ENCODE results near the gene ACTA2. TPM values are rescaled to one million over a fixed set of nuclear protein-coding genes. Genes with fewer than 3 reads are reported as not detected.
A peak's percentile ranks its signal among the peaks of the same experiment; 100 is the strongest.

The ACTA2 gene
- total RNA-seq, 2 experiments from 2014 or later: 12.9 to 15.0 TPM

DNA sequence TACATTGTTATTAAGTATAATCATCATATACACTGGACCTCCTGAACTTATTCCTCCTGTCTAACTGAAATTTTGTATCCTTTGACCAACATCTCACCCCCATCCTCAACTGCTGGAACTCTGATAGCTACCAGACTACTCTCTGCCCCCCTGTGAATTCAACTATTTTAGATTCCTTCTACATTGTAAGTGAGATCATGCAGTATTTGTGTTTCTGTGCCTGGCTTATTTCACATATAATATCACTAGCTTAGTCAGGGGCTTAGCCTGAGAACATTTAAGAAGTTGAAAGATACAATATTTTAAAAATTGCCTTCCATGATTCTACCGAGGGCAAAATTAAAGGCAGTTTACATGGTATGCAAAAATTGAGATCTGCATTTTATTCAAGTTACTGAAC, 45.7 kb downstream of the ACTA2 start:
- Mint-ChIP-seq H3K4me3 (no peak overlapping the region), H3K4me1 (ENCODE audit: low read depth) (peaks cover 7% of the 10 kb centered on the region), H3K27ac (no peak overlapping the region), H3K36me3 (ENCODE audit: low read depth) (peaks cover 77% of the 10 kb centered on the region), H3K27me3 (ENCODE audit: low read depth) (no peaks in the 10 kb centered on the region), H3K9me3 (ENCODE audit: insufficient read depth) (no peaks in the 10 kb centered on the region)
- POLR2A ChIA-PET: interaction anchor here (0.8 to 1.9 kb wide), 3 partner anchors 12 to 28 kb away, joined by 3 to 4 read pairs (median 4); no protein-coding TSS in a partner anchor
- CTCF ChIA-PET: interaction anchor here (0.7 to 4.1 kb wide), 5 partner anchors 27 to 179 kb away, joined by 3 to 22 read pairs (median 3); partner anchors contain the start of gene FAS
- DNase-seq (no peak), ATAC-seq (no peak)

DNA sequence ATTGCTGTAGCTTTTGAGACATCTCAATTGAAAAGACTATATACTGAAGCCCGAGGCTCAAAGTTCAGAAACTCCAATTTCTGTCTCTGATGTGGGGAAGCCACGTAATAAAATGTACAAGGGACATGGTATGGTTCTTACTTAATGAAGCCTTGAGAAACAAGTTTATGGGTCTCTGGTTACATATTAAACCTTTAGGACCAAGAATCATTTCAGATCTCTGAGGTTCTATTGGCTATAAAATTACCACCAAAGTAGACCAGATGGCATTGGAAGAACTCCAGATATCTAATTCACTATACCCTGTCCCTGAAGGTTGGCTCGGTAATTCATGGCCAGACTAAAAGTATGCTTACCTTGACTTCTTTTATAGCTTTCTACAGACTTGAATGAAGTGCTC, 48.9 kb downstream of the ACTA2 start:
- no peaks in the 10 kb centered on the region for H3K9me3 Mint-ChIP-seq (ENCODE audit: insufficient read depth)
- POLR2A ChIA-PET: no interaction called here
- H3K4me1 Mint-ChIP-seq (ENCODE audit: low read depth): peaks cover 32% of the 10 kb centered on the region
- ATAC-seq (no peak), DNase-seq (no peak)
- H3K27me3 Mint-ChIP-seq (ENCODE audit: low read depth): no peaks in the 10 kb centered on the region
- H3K4me3 Mint-ChIP-seq: no peak overlapping the region
- CTCF ChIA-PET: no interaction called here
- peaks cover 79% of the 10 kb centered on the region for H3K36me3 Mint-ChIP-seq (ENCODE audit: low read depth)
- no peak overlapping the region for H3K27ac Mint-ChIP-seq

DNA sequence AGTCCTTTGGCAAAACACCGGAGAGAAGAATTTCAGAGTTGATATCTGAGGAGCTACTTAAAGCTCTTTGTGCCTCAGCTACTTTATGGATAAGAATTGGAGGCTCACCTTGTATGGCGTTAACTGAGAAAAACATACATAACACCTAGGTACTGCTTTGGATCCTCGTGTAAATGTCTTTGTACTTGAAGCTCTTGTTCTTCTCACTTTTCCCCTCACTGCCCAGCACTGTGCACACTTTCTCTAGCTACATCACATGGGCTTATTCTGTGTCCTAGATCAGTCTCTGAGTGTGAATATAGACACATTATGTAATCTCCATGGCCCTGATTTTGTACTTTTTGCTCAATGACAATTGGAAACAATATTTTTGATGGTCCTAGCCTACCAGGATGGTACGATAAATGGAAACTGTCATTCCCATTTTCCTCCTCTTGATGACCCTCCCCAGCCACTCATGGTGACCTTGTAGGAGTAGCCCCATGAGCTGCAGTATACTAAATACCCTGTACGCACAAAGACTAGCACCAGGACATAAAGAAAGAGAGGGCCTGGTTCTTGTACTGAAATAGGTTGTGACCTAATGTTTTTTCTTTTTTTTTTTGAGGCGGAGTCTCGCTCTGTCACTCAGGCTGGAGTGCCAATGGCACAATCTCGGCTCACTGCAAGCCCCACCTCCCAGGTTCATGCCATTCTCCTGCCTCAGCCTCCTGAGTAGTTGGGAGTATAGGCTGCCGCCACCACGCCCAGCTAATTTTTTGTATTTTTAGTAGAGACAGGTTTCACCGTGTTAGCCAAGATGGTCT, 50.4 kb downstream of the ACTA2 start:
- H3K27me3 Mint-ChIP-seq (ENCODE audit: low read depth): no peaks in the 10 kb centered on the region
- peak overlapping the region; percentile 27 for H3K27ac Mint-ChIP-seq
- peaks cover 41% of the 10 kb centered on the region for H3K4me1 Mint-ChIP-seq (ENCODE audit: low read depth)
- ATAC-seq: peak; percentile 27
- peaks cover 77% of the 10 kb centered on the region for H3K36me3 Mint-ChIP-seq (ENCODE audit: low read depth)
- DNase-seq: no peak
- no peak overlapping the region for H3K4me3 Mint-ChIP-seq
- POLR2A ChIA-PET: interaction anchor here (0.6 to 2.8 kb wide), 4 partner anchors 14 to 88 kb away, joined by 3 to 24 read pairs (median 5); partner anchors contain the start of genes FAS and STAMBPL1
- CTCF ChIA-PET: interaction anchor here (0.7 to 4.1 kb wide), 13 partner anchors 8 to 315 kb away, joined by 3 to 39 read pairs (median 5); partner anchors contain the start of genes FAS and STAMBPL1
- no peaks in the 10 kb centered on the region for H3K9me3 Mint-ChIP-seq (ENCODE audit: insufficient read depth)

DNA sequence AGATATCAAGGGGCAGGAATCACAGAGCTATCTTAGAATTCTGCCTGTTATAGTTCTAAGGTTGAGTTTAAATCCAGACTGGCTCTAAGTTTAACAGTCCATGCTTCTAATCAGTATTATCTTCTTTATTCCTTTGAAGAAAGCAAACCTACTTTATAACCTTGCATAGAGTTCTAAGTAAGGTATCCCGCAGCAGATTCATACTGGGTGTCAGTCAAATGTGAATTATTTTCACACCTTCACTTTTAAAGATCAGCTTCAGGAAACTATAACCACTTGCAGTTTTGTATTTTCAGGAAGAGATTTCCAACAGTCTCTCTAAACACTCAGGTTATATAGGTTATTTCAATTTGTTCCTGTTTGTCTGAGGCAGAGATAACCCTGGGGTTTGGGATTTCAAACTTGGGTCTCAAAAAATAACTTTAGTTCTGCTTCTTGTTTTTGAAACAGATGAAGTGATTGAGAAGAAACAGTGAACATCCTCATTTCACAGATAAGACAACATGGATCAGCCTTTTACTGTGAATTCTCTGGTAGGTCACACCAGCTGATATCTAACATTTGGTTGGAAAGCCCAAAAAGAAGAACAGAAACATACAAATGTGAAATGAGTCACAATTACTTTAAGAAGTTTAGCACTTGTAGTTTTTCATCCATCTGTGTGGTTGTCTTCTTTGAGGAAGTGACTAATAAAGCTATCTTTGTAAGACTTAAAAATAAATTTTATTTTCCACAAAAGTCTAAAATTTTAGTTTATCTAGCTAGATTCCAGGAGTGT, 51.2 kb downstream of the ACTA2 start:
- ChIA-PET CTCF (interaction anchor here (0.7 to 4.1 kb wide), 18 partner anchors 9 to 316 kb away, joined by 3 to 39 read pairs (median 5); partner anchors contain the start of genes FAS and STAMBPL1), POLR2A (interaction anchor here (0.6 to 2.8 kb wide), 5 partner anchors 13 to 318 kb away, joined by 3 to 24 read pairs (median 4); partner anchors contain the start of genes FAS, RNLS and STAMBPL1)
- no peaks in the 10 kb centered on the region for H3K9me3 Mint-ChIP-seq (ENCODE audit: insufficient read depth)
- DNase-seq (no peak), ATAC-seq (peak; percentile 40)
- H3K27me3 Mint-ChIP-seq (ENCODE audit: low read depth): no peaks in the 10 kb centered on the region
- no peak overlapping the region for H3K4me3 Mint-ChIP-seq
- peak overlapping the region; percentile 53 for H3K27ac Mint-ChIP-seq
- peaks cover 78% of the 10 kb centered on the region for H3K36me3 Mint-ChIP-seq (ENCODE audit: low read depth)
- peaks cover 49% of the 10 kb centered on the region for H3K4me1 Mint-ChIP-seq (ENCODE audit: low read depth)

DNA sequence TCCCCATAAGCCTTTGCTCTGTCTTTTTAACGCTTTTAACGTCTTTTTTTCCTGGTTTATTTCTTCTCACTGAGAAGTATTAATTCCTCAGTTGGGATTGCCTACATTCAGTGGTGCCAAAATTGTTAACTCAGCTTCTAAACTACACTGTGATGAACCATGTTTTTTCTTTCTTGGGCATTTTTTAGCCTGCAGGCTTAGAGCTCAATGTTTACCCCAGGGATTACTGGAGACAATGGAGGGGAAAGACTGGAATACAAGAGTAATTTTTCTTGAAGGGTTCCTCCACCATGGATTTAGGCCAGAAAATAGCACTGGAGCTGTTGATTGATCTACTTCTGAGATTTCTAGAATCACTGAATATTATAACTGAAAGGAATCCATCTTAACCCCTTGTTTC, 52.7 kb downstream of the ACTA2 start:
- ATAC-seq (no peak), DNase-seq (no peak)
- ChIA-PET CTCF (interaction anchor here (1.1 to 4.1 kb wide), 10 partner anchors 13 to 171 kb away, joined by 3 to 39 read pairs (median 8); partner anchors contain the start of gene STAMBPL1), POLR2A (interaction anchor here (0.6 to 2.8 kb wide), 4 partner anchors 15 to 91 kb away, joined by 3 to 24 read pairs (median 5); partner anchors contain the start of genes FAS and STAMBPL1)
- Mint-ChIP-seq H3K27me3 (ENCODE audit: low read depth) (no peaks in the 10 kb centered on the region), H3K9me3 (ENCODE audit: insufficient read depth) (no peaks in the 10 kb centered on the region), H3K4me3 (no peak overlapping the region), H3K27ac (no peak overlapping the region), H3K4me1 (ENCODE audit: low read depth) (peaks cover 62% of the 10 kb centered on the region), H3K36me3 (ENCODE audit: low read depth) (peaks cover 80% of the 10 kb centered on the region)

DNA sequence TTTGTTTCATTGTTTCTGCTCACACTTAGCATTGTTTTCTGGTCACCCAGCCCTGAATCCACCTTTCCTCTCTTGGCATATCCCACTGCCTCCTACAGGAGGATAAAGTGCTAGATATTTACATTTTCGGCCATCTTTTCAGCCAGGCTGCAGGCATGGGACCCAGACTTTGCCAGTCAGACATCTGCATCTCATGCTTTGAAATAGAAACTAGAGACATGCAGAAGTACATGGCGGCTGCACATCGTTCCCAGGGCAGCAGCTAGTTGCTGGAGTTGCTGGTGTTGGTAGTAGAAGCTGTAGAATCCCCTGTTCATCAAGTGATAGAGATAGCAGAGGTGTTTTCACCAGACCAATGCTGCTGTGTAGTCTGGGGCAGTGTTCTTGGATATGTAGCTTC, 53.8 kb downstream of the ACTA2 start:
- ATAC-seq: no peak
- H3K36me3 Mint-ChIP-seq (ENCODE audit: low read depth): peaks cover 79% of the 10 kb centered on the region
- peaks cover 69% of the 10 kb centered on the region for H3K4me1 Mint-ChIP-seq (ENCODE audit: low read depth)
- no peaks in the 10 kb centered on the region for H3K27me3 Mint-ChIP-seq (ENCODE audit: low read depth)
- H3K9me3 Mint-ChIP-seq (ENCODE audit: insufficient read depth): no peaks in the 10 kb centered on the region
- POLR2A ChIA-PET: interaction anchor here (2.0 kb wide), 1 partner anchor 19 kb away, joined by 7 read pairs; the partner anchor contains the start of gene STAMBPL1
- peak overlapping the region; percentile 33 for H3K27ac Mint-ChIP-seq
- H3K4me3 Mint-ChIP-seq: no peak overlapping the region
- CTCF ChIA-PET: interaction anchor here (1.0 to 4.1 kb wide), 4 partner anchors 10 to 333 kb away, joined by 3 to 19 read pairs (median 6); no protein-coding TSS in a partner anchor
- no peak for DNase-seq

DNA sequence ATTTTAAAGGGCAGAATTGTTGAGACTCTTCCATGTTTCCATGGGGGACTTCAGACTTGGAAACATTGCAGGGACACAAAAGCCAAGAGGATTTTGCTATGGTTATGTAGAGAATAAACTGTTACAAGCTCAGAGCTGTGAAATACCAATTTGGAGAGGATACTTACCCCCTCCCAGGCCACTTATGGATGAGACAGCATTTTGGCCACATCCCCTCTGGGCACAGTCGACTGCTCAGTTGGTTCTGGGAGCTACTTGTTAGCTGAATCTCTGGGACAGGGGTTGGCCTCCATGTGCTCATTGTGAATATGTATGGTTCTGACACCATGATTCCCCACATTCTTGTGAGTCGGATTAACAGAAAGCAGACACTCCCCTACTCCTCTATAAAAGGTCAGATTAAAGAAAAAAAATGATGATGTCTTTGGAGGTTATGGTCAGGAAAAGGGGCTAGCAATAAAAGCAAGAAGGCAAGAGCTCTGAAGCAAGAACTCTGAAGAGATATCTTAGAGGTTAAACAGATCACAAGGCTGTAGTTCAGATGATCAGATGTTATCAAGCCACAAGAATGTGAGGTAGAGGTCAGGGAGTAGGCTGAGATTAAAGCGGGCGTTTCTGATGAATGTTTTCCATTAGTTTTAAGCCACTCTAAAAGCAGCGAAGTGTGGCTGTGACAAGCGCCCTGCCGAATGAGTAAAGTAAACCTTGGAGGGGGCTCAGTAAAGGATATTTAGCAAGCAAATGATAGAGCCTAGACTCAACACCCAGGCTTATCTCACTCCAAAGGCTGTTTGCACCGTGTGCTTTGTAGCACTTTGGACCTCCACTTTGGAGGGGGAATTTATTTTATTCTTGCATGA, 55.3 kb downstream of the ACTA2 start:
- H3K4me3 Mint-ChIP-seq: no peak overlapping the region
- ATAC-seq: peak; percentile 56
- CTCF ChIA-PET: interaction anchor here (0.9 to 1.3 kb wide), 4 partner anchors 11 to 38 kb away, joined by 3 to 6 read pairs (median 3); partner anchors contain the start of gene STAMBPL1

DNA sequence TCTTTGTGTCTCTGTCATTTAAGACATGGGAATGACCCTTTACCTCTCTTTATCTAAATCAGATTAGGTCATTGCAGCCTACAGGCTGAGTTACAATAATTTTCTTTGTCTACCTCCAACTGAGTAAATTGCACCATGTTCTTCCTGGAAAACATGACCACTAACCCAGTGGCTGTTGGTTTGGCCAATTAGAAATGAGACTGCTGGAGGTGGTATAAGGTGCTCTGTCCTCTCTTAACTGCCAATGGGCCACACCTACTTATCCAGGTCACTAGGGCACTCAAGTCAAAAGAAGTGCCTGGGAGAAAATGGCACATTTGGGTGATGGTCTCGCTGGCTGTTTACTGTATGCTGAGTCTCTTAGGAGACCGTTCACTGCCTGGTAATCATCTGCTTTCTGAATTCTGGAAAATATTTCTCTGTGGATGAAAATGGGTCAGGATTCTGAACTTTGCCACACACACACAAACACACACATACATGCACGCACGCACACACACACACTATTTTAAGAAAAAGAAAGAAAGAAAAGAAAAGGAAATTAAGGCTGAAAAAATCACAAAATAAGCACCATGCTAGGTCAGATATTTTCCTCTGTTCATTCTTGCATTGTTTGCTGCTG, 56.1 kb downstream of the ACTA2 start:
- peak overlapping the region; percentile 76 for H3K27ac Mint-ChIP-seq
- ATAC-seq: peak; percentile 17
- ChIA-PET CTCF (interaction anchor here (1.2 to 5.2 kb wide), 5 partner anchors 17 to 61 kb away, joined by 3 to 30 read pairs (median 6); partner anchors contain the start of gene STAMBPL1), POLR2A (interaction anchor here (1.1 to 1.3 kb wide), 3 partner anchors 15 to 17 kb away, joined by 3 to 4 read pairs (median 4); partner anchors contain the start of gene STAMBPL1)
- H3K27me3 Mint-ChIP-seq (ENCODE audit: low read depth): no peaks in the 10 kb centered on the region
- peaks cover 73% of the 10 kb centered on the region for H3K4me1 Mint-ChIP-seq (ENCODE audit: low read depth)
- peaks cover 66% of the 10 kb centered on the region for H3K36me3 Mint-ChIP-seq (ENCODE audit: low read depth)
- H3K4me3 Mint-ChIP-seq: no peak overlapping the region
- DNase-seq: no peak
- no peaks in the 10 kb centered on the region for H3K9me3 Mint-ChIP-seq (ENCODE audit: insufficient read depth)

More for the DNA sequence above, 55.3 kb downstream of the ACTA2 start:
- DNase-seq: no peak
- peaks cover 77% of the 10 kb centered on the region for H3K4me1 Mint-ChIP-seq (ENCODE audit: low read depth)
- H3K9me3 Mint-ChIP-seq (ENCODE audit: insufficient read depth): no peaks in the 10 kb centered on the region
- peak overlapping the region; percentile 51 for H3K27ac Mint-ChIP-seq
- H3K36me3 Mint-ChIP-seq (ENCODE audit: low read depth): peaks cover 70% of the 10 kb centered on the region
- no peaks in the 10 kb centered on the region for H3K27me3 Mint-ChIP-seq (ENCODE audit: low read depth)
- POLR2A ChIA-PET: interaction anchor here (1.1 to 1.2 kb wide), 2 partner anchors 16 to 17 kb away, joined by 3 to 4 read pairs; partner anchors contain the start of gene STAMBPL1

DNA sequence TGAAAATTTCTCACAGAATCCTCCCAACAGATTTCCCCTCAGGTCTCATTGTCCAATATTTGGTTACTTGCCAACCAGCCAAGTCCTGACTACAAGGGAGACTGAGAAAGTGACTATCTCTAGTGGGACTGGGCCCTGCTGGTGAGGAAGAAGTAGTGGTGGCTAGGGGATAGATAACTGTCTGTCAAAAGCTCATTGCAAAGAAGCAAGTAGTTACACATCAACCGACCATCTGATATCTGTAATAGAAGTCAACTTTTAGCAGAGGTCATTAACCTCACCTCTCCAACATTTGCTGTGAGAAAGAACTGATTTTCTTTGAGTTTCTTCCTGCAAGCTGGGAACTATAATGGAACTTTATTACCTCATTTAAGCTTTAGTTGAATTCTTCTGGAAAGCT, 57.3 kb downstream of the ACTA2 start:
- ChIA-PET POLR2A (interaction anchor here (1.3 to 1.5 kb wide), 2 partner anchors 11 to 16 kb away, joined by 4 read pairs; no protein-coding TSS in a partner anchor), CTCF (interaction anchor here (0.8 to 5.2 kb wide), 8 partner anchors 8 to 78 kb away, joined by 3 to 30 read pairs (median 6); partner anchors contain the start of gene STAMBPL1)
- Mint-ChIP-seq H3K4me3 (no peak overlapping the region), H3K9me3 (ENCODE audit: insufficient read depth) (no peaks in the 10 kb centered on the region), H3K27ac (no peak overlapping the region), H3K36me3 (ENCODE audit: low read depth) (peaks cover 62% of the 10 kb centered on the region), H3K4me1 (ENCODE audit: low read depth) (peaks cover 71% of the 10 kb centered on the region), H3K27me3 (ENCODE audit: low read depth) (no peaks in the 10 kb centered on the region)
- DNase-seq: no peak
- ATAC-seq: no peak

DNA sequence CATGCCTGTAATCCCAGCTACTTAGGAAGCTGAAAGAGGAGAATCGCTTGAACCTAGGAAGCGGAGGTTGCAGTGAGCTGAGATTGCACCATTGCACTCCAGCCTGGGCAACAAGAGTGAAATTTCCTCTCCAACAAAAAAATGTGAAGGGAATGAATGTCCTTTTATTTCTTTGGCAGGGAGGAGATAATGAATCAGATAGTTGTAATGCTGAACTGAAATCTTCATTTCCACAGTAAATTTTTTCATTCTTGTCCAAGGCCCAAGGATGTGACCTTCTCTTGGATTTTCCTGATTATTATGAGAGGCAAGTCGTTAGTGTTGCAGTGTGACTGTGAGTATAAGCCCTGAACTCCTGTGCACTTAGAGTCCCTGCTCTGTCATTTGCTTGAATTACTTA, 59.0 kb downstream of the ACTA2 start:
- Mint-ChIP-seq H3K4me1 (ENCODE audit: low read depth) (peaks cover 75% of the 10 kb centered on the region), H3K9me3 (ENCODE audit: insufficient read depth) (no peaks in the 10 kb centered on the region), H3K4me3 (no peak overlapping the region), H3K27ac (no peak overlapping the region), H3K36me3 (ENCODE audit: low read depth) (peaks cover 57% of the 10 kb centered on the region), H3K27me3 (ENCODE audit: low read depth) (no peaks in the 10 kb centered on the region)
- POLR2A ChIA-PET: interaction anchor here (1.4 kb wide), 1 partner anchor 9 kb away, joined by 4 read pairs; no protein-coding TSS in a partner anchor
- CTCF ChIA-PET: interaction anchor here (1.3 to 5.2 kb wide), 3 partner anchors 14 to 58 kb away, joined by 3 to 30 read pairs (median 6); partner anchors contain the start of gene STAMBPL1
- ATAC-seq (no peak), DNase-seq (no peak)

Data from activated CD8-positive, alpha-beta T cell treated with anti-CD3 and anti-CD28 coated beads, Interleukin-2, amount 10 ng/mL, durations not matched to agents 7 days and 5 days (primary cell).